PC-3 (cell line): ENCODE data around the gene APOL2.

Experiments
- EZH2 ChIP-seq: fragments of 300-600 bp; sonication (generic); IDR thresholded peaks from one replicate; pipeline ENCODE4 v1.6.1; 2017; ENCODE audit warnings: antibody characterized with exemption, mild to moderate bottlenecking, low read length; ENCODE audit not compliant: unreplicated experiment
- EZH2phosphoT487 ChIP-seq: fragments of 300-600 bp; sonication (generic); IDR thresholded peaks from 2 replicates; pipeline ENCODE4 v1.6.1; 2018; ENCODE audit warnings: mild to moderate bottlenecking, antibody characterized with exemption, low read length, borderline replicate concordance
- TF ChIP-seq, protein P1 (sequence below): fragments of 300-600 bp; sonication (generic); conservative IDR thresholded peaks from 2 replicates; pipeline ENCODE4 v1.5.1; 2017; ENCODE audit warnings: antibody characterized with exemption, low read depth, mild to moderate bottlenecking, low read length

GRCh38 chr22:36197514-36198146, 41.7 kb downstream of the APOL2 start:
- TF ChIP-seq, protein P1, sequence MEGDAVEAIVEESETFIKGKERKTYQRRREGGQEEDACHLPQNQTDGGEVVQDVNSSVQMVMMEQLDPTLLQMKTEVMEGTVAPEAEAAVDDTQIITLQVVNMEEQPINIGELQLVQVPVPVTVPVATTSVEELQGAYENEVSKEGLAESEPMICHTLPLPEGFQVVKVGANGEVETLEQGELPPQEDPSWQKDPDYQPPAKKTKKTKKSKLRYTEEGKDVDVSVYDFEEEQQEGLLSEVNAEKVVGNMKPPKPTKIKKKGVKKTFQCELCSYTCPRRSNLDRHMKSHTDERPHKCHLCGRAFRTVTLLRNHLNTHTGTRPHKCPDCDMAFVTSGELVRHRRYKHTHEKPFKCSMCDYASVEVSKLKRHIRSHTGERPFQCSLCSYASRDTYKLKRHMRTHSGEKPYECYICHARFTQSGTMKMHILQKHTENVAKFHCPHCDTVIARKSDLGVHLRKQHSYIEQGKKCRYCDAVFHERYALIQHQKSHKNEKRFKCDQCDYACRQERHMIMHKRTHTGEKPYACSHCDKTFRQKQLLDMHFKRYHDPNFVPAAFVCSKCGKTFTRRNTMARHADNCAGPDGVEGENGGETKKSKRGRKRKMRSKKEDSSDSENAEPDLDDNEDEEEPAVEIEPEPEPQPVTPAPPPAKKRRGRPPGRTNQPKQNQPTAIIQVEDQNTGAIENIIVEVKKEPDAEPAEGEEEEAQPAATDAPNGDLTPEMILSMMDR = no peak
- no peak for TF ChIP-seq EZH2
- no peak for TF ChIP-seq EZH2phosphoT487
